Uterus (tissue), 2 donors: Measurements from ENCODE around the gene TFCP2L1.

Experiments
- POLR2A ChIP-seq, 2 donors: fragments of 450-650 bp; IDR thresholded peaks; one replicate each; pipeline ENCODE4 v1.6.1; 2016; ENCODE audit warnings: antibody characterized with exemption in 2 of 2, mild to moderate bottlenecking in 1 of 2, moderate library complexity in 1 of 2
- TF ChIP-seq, protein P1 (sequence below), 4 experiments: fragments of 200-600 bp in 2 of 4; fragments of 450-650 bp in 2 of 4; sonication (generic) in 2 of 4; IDR thresholded peaks; one replicate each; pipeline ENCODE4 v1.5.1; 2016 to 2019; ENCODE audit warnings: antibody characterized with exemption in 4 of 4, mild to moderate bottlenecking in 2 of 4, moderate library complexity in 1 of 4

DNA sequence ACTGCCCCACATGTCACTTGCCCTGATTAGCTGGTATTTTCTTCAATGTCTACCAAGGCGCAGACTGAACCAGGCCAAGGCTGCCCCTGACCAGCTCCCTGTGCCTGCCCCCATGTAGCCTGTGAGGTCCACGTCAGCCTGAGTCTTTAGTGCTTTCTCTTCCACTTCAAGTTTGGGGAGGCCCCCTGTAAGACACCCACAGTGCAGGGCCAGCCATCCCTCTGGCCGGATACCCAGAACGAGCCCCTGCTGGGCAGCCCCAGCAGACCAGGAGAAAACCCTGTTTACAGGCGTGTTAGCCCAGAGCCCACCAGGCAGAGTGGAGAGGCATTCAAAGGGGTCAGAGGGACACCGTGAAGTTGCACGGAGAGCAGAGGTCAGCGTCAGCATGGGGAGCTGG, 92.4 kb downstream of the TFCP2L1 start:
- TF ChIP-seq, protein P1, sequence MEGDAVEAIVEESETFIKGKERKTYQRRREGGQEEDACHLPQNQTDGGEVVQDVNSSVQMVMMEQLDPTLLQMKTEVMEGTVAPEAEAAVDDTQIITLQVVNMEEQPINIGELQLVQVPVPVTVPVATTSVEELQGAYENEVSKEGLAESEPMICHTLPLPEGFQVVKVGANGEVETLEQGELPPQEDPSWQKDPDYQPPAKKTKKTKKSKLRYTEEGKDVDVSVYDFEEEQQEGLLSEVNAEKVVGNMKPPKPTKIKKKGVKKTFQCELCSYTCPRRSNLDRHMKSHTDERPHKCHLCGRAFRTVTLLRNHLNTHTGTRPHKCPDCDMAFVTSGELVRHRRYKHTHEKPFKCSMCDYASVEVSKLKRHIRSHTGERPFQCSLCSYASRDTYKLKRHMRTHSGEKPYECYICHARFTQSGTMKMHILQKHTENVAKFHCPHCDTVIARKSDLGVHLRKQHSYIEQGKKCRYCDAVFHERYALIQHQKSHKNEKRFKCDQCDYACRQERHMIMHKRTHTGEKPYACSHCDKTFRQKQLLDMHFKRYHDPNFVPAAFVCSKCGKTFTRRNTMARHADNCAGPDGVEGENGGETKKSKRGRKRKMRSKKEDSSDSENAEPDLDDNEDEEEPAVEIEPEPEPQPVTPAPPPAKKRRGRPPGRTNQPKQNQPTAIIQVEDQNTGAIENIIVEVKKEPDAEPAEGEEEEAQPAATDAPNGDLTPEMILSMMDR (IDR thresholded peaks at IDR 0.05), result no peak
- TF ChIP-seq POLR2A (IDR thresholded peaks at IDR 0.05), result no peak
